ENCODE results near the gene SLC35E2B. TPM values are rescaled to one million over a fixed set of nuclear protein-coding genes. Genes with fewer than 3 reads are reported as not detected.

The SLC35E2B gene
- polyA plus RNA-seq, 1 donor from 2014 or later: 93.2 TPM

DNA sequence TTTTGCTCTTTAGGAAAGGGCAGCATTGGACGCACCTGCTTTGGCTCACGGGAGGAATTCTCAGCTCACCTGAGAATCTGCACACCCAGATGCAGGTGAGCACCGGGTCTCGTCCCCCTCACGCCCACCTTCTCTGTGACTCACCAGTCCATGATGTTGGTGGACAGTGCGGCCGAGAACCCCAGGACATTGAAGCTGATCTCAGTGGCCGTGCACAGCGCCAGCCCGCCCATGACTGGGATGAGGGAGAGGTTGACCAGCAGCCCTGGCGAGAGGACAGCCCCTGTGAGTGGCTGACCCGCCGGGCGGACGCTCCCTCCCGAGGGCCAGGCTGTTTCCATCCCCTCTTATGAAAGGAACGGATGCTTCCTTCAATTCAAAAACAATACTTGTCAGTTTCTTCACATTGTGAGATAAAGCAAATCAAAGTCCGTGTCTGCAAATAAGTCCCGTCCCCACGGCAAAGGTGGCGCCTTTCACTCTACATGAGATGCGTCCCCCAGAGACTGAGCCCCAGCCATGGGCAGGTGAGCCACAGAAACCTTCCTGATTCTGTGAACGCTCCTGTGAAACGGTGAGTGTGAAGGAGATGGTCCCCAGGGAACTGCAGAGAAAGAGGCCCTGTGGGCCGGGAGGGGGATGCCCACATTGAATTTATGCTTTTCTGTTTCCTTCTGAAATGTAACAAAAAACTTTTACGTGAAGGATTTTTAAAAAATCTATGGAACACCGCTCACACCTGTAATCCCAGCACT, 21.1 kb downstream of the SLC35E2B start:
- no peaks in the 10 kb centered on the region for H3F3A ChIP-seq (ENCODE audit: insufficient read depth, low read length, poor library complexity, severe bottlenecking)
- no peaks in the 10 kb centered on the region for H3K27me3 ChIP-seq (ENCODE audit: insufficient read depth, low read depth, low read length)
- H3K79me2 ChIP-seq (replicated peaks; ENCODE audit: insufficient read depth, low read length): peaks cover 4% of the 10 kb centered on the region
- H4K20me1 ChIP-seq (ENCODE audit: insufficient read depth): no peaks in the 10 kb centered on the region
- H3K9me3 ChIP-seq (ENCODE audit: low read length): no peaks in the 10 kb centered on the region
- H3K4me2 ChIP-seq (ENCODE audit: low read length): no peak overlapping the region
- no peak overlapping the region for H2AFZ ChIP-seq (ENCODE audit: low read depth, low read length)
- H3K9me2 ChIP-seq (ENCODE audit: insufficient read depth, low read length): no peaks in the 10 kb centered on the region
- H3K4me3 ChIP-seq (ENCODE audit: low read length): no peak overlapping the region
- no peak overlapping the region for H3K27ac ChIP-seq (ENCODE audit: low read length)
- peaks cover 8% of the 10 kb centered on the region for H3K36me3 ChIP-seq (ENCODE audit: insufficient read depth, low read length)
- no peak overlapping the region for H3K9ac ChIP-seq (ENCODE audit: low read length)
- TF ChIP-seq EP300 (conservative IDR thresholded peaks at IDR 0.05; ENCODE audit: poor library complexity, severe bottlenecking) (no peak), POLR2AphosphoS5 (IDR thresholded peaks at IDR 0.05) (no peak), SMC3 (conservative IDR thresholded peaks at IDR 0.05; ENCODE audit: poor library complexity) (no peak)
- TF ChIP-seq, protein P1, sequence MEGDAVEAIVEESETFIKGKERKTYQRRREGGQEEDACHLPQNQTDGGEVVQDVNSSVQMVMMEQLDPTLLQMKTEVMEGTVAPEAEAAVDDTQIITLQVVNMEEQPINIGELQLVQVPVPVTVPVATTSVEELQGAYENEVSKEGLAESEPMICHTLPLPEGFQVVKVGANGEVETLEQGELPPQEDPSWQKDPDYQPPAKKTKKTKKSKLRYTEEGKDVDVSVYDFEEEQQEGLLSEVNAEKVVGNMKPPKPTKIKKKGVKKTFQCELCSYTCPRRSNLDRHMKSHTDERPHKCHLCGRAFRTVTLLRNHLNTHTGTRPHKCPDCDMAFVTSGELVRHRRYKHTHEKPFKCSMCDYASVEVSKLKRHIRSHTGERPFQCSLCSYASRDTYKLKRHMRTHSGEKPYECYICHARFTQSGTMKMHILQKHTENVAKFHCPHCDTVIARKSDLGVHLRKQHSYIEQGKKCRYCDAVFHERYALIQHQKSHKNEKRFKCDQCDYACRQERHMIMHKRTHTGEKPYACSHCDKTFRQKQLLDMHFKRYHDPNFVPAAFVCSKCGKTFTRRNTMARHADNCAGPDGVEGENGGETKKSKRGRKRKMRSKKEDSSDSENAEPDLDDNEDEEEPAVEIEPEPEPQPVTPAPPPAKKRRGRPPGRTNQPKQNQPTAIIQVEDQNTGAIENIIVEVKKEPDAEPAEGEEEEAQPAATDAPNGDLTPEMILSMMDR (IDR thresholded peaks at IDR 0.05; ENCODE audit: poor library complexity, severe bottlenecking): no peak

DNA sequence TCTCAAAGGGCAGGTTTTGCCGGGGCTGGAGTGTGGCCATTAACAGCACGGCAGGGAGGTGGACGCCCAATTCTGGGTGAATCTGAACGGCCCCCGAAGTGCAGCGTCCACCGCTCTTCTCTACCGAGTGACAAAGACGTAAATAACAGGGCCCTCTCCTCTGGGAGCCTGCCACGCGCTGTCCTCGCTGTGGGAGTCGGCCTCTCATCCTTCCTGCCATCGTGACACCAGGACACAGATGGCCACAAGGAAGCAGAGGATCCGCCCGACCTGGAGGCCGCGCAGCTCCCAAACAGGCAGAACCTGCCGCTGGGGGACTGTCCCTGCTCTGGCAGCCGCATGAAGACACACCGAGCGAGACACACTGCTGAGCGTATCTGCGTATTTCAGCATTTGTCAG, 21.7 kb downstream of the SLC35E2B start:
- no peaks in the 10 kb centered on the region for H3F3A ChIP-seq (ENCODE audit: insufficient read depth, low read length, poor library complexity, severe bottlenecking)
- peaks cover 8% of the 10 kb centered on the region for H3K36me3 ChIP-seq (ENCODE audit: insufficient read depth, low read length)
- H2AFZ ChIP-seq (ENCODE audit: low read depth, low read length): no peak overlapping the region
- H3K4me3 ChIP-seq (ENCODE audit: low read length): no peak overlapping the region
- H3K27me3 ChIP-seq (ENCODE audit: insufficient read depth, low read depth, low read length): no peaks in the 10 kb centered on the region
- H3K9me3 ChIP-seq (ENCODE audit: low read length): no peaks in the 10 kb centered on the region
- H4K20me1 ChIP-seq (ENCODE audit: insufficient read depth): no peaks in the 10 kb centered on the region
- H3K9me2 ChIP-seq (ENCODE audit: insufficient read depth, low read length): no peaks in the 10 kb centered on the region
- TF ChIP-seq MXI1 (conservative IDR thresholded peaks at IDR 0.05; ENCODE audit: poor library complexity, severe bottlenecking): no peak
- no peak for TF ChIP-seq EP300 (conservative IDR thresholded peaks at IDR 0.05; ENCODE audit: poor library complexity, severe bottlenecking)
- TF ChIP-seq SMC3 (conservative IDR thresholded peaks at IDR 0.05; ENCODE audit: poor library complexity): no peak
- no peak overlapping the region for H3K4me2 ChIP-seq (ENCODE audit: low read length)
- peaks cover 4% of the 10 kb centered on the region for H3K79me2 ChIP-seq (replicated peaks; ENCODE audit: insufficient read depth, low read length)
- H3K27ac ChIP-seq (ENCODE audit: low read length): no peak overlapping the region
- no peak overlapping the region for H3K9ac ChIP-seq (ENCODE audit: low read length)

DNA sequence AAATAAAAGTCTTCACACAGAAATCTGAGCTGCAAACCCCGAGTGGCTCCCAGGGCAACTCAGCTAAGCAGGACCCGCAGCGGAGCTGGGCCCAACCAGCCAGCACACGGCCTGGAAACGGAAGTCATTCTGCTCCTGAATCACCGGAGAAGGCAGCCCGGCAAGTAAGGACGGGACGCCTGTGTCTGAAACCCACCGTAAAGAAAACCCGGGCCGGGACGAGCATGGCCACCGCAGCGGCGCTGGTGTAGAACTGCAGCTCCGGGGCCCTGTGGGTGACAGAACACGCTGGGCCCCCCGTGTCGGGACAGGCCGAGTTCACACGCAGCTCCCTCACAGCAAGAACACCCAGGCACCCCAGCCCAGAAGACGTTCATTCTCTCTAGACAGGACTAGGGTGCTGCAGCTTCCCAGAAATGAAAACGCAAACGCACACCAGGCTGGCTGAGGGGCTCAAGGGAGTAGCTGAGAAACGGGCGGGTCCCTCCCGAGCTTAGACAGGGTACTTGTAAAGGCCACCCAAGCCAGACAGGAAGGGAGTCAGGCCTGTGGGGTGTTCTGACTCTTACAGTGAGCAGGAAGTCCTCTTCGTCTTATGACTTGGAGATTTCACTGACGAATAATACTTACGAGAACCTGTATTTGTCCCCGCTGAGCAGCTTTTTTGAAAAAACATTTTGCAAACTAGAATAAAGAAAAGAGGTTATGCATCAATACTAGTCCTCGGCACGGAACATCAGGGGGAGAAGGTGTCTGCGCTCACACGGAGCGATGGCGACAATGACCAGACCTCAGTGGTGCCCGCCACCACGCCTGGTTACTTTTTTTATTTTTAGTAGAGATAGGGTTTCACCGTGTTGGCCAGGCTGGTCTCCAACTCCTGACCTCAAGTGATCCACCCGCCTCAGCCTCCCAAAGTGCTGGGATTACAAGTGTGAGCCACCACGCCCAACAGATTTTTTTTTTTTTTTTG, 22.8 kb downstream of the SLC35E2B start:
- H2AFZ ChIP-seq (ENCODE audit: low read depth, low read length): no peak overlapping the region
- no peaks in the 10 kb centered on the region for H3K27me3 ChIP-seq (ENCODE audit: insufficient read depth, low read depth, low read length)
- H3K9ac ChIP-seq (ENCODE audit: low read length): no peak overlapping the region
- H3F3A ChIP-seq (ENCODE audit: insufficient read depth, low read length, poor library complexity, severe bottlenecking): no peaks in the 10 kb centered on the region
- H3K9me3 ChIP-seq (ENCODE audit: low read length): no peaks in the 10 kb centered on the region
- no peak overlapping the region for H3K27ac ChIP-seq (ENCODE audit: low read length)
- no peaks in the 10 kb centered on the region for H3K9me2 ChIP-seq (ENCODE audit: insufficient read depth, low read length)
- no peak overlapping the region for H3K4me2 ChIP-seq (ENCODE audit: low read length)
- H4K20me1 ChIP-seq (ENCODE audit: insufficient read depth): no peaks in the 10 kb centered on the region
- no peak overlapping the region for H3K4me3 ChIP-seq (ENCODE audit: low read length)
- H3K36me3 ChIP-seq (ENCODE audit: insufficient read depth, low read length): peaks cover 8% of the 10 kb centered on the region
- H3K79me2 ChIP-seq (replicated peaks; ENCODE audit: insufficient read depth, low read length): peaks cover 4% of the 10 kb centered on the region
- TF ChIP-seq MXI1 (conservative IDR thresholded peaks at IDR 0.05; ENCODE audit: poor library complexity, severe bottlenecking) (no peak), RAD21 (conservative IDR thresholded peaks at IDR 0.05) (no peak), POLR2AphosphoS5 (IDR thresholded peaks at IDR 0.05) (no peak), SMC3 (conservative IDR thresholded peaks at IDR 0.05; ENCODE audit: poor library complexity) (no peak), TAF1 (IDR thresholded peaks at IDR 0.05; ENCODE audit: low read depth) (no peak), EP300 (conservative IDR thresholded peaks at IDR 0.05; ENCODE audit: poor library complexity, severe bottlenecking) (no peak), EZH2 (IDR thresholded peaks at IDR 0.05; ENCODE audit: borderline replicate concordance, insufficient read depth, low read length, poor library complexity, severe bottlenecking) (no peak)
- TF ChIP-seq, protein P2, sequence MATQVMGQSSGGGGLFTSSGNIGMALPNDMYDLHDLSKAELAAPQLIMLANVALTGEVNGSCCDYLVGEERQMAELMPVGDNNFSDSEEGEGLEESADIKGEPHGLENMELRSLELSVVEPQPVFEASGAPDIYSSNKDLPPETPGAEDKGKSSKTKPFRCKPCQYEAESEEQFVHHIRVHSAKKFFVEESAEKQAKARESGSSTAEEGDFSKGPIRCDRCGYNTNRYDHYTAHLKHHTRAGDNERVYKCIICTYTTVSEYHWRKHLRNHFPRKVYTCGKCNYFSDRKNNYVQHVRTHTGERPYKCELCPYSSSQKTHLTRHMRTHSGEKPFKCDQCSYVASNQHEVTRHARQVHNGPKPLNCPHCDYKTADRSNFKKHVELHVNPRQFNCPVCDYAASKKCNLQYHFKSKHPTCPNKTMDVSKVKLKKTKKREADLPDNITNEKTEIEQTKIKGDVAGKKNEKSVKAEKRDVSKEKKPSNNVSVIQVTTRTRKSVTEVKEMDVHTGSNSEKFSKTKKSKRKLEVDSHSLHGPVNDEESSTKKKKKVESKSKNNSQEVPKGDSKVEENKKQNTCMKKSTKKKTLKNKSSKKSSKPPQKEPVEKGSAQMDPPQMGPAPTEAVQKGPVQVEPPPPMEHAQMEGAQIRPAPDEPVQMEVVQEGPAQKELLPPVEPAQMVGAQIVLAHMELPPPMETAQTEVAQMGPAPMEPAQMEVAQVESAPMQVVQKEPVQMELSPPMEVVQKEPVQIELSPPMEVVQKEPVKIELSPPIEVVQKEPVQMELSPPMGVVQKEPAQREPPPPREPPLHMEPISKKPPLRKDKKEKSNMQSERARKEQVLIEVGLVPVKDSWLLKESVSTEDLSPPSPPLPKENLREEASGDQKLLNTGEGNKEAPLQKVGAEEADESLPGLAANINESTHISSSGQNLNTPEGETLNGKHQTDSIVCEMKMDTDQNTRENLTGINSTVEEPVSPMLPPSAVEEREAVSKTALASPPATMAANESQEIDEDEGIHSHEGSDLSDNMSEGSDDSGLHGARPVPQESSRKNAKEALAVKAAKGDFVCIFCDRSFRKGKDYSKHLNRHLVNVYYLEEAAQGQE (IDR thresholded peaks at IDR 0.05; ENCODE audit: borderline replicate concordance): no peak
- TF ChIP-seq, protein P1 (IDR thresholded peaks at IDR 0.05; ENCODE audit: poor library complexity, severe bottlenecking): no peak
